Colon (tissue), 2 donors: ENCODE data around the gene RAB30.
"Not testable (repeated sequence)": the region's sequence is repeated elsewhere in the genome, so short reads cannot be mapped to it uniquely, and the experiment has no call there.

Experiments used
- FAIRE-seq: peaks from 2 replicates; lab custom pipeline; 2012; peaks lifted over from hg19 to GRCh38; lab: Jason Lieb, UNC
- donor health status: control.
- donor health status: control.

Gene RAB30

GRCh38 chr11:83009999-83010398 lies 61.7 kb downstream of the RAB30 start:
- no peak for FAIRE-seq

- not testable (repeated sequence) for FAIRE-seq
Observed at GRCh38 chr11:83009136-83009535, 62.6 kb downstream of the RAB30 start.

- FAIRE-seq, result no peak
Observed at GRCh38 chr11:83008581-83008923, 63.1 kb downstream of the RAB30 start.

GRCh38 chr11:83007909-83008580 lies 63.7 kb downstream of the RAB30 start:
- FAIRE-seq, result no peak

GRCh38 chr11:83007477-83007876 lies 64.2 kb downstream of the RAB30 start:
- no peak for FAIRE-seq

GRCh38 chr11:83006877-83007330 lies 64.8 kb downstream of the RAB30 start:
- no peak for FAIRE-seq

- FAIRE-seq, result no peak
Observed at GRCh38 chr11:83004746-83005556, 66.7 kb downstream of the RAB30 start.

- no peak for FAIRE-seq
Observed at GRCh38 chr11:83002522-83002921, 69.2 kb downstream of the RAB30 start.

GRCh38 chr11:83002053-83002452 lies 69.6 kb downstream of the RAB30 start:
- no peak for FAIRE-seq

- FAIRE-seq, result no peak
Observed at GRCh38 chr11:83000381-83000780, 71.3 kb downstream of the RAB30 start.

GRCh38 chr11:82999232-82999631 lies 72.5 kb downstream of the RAB30 start:
- FAIRE-seq, result no peak

GRCh38 chr11:82998697-82999096 lies 73.0 kb downstream of the RAB30 start:
- no peak for FAIRE-seq

GRCh38 chr11:82996966-82997606 lies 74.6 kb downstream of the RAB30 start:
- no peak for FAIRE-seq

- FAIRE-seq, result no peak
Observed at GRCh38 chr11:82995754-82996398, 75.8 kb downstream of the RAB30 start.

- FAIRE-seq, result no peak
Observed at GRCh38 chr11:82995235-82995634, 76.5 kb downstream of the RAB30 start.

GRCh38 chr11:82994604-82995230 lies 77.0 kb downstream of the RAB30 start:
- FAIRE-seq, result no peak

- FAIRE-seq, result no peak
Observed at GRCh38 chr11:82992223-82992622, 79.5 kb downstream of the RAB30 start.

- no peak for FAIRE-seq
Observed at GRCh38 chr11:82989628-82990404, 81.9 kb downstream of the RAB30 start.

- FAIRE-seq, result no peak
Observed at GRCh38 chr11:82988936-82989627, 82.6 kb downstream of the RAB30 start.

- FAIRE-seq, result no peak
Observed at GRCh38 chr11:82987997-82988396, 83.7 kb downstream of the RAB30 start.

- no peak for FAIRE-seq
Observed at GRCh38 chr11:82986446-82986845, 85.3 kb downstream of the RAB30 start.
